Measurements from ENCODE around the gene SLC25A22. TPM values are rescaled to one million over a fixed set of nuclear protein-coding genes. Genes with fewer than 3 reads are reported as not detected.

SLC25A22 gene
- total RNA-seq, 1 experiment from 2014 or later, result 32.7 TPM

DNA sequence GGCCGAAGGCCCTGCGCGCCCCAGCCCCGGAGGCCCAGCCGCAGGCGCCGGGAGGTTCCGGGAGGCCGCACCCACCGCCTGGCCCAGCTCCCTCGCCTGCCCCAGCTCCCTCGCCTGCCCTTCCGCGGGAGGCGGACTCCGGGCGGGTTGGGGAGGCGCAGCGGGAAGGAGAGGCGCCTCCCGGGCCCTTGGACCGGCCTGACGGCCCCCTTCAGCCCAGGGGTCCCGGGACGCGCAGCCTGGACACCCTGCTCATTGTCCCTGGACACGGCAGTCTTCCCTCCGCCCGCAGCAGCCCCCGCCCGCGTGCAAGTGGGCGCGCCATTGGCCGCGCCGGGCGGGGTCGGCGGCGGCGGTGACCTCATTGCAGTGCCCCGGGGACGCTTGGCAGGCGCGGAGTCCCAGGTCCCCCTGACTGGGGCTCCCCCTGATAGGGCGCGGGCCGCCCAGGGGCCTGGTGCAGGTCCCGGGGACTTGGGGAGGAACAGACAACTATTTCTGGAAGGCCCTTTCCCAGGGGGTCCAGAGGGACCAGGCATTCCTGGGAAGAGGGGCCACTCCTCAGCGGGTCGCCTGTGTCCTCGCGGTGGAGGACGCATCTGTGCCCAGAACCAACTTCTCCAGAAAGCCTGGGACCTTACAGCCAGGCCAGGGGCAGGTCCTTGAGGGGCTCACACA is 35.2 kb upstream of the SLC25A22 start:
- CTCF ChIA-PET, result interaction anchor here (1.3 kb wide), 1 partner anchor 14 kb away, joined by 18 read pairs; the partner anchor contains the start of gene PNPLA2
- H3K4me3 ChIP-seq (ENCODE audit: low read length), result peak overlapping the region; percentile 73
- H3K9me3 ChIP-seq (ENCODE audit: low read length), result no peaks in the 10 kb centered on the region
- no peak overlapping the region for H2AFZ ChIP-seq (ENCODE audit: low read length)
- ATAC-seq (peak; percentile 4), DNase-seq (no peak)
- peaks cover 56% of the 10 kb centered on the region for H3K79me2 ChIP-seq (ENCODE audit: low read length)
- H4K20me1 ChIP-seq (ENCODE audit: low read length), result peaks cover 5% of the 10 kb centered on the region
- no TSS peak for BruUV-seq (replicated peaks)
- POLR2A ChIA-PET (ENCODE audit: unreplicated experiment), result interaction anchor here (0.6 to 2.1 kb wide), 5 partner anchors 10 to 45 kb away, joined by 3 to 16 read pairs (median 9); partner anchors contain the start of genes PNPLA2 and TSPAN4
- TF ChIP-seq EZH2phosphoT487 (IDR thresholded peaks at IDR 0.05; ENCODE audit: borderline replicate concordance, low read length), result no peak
- TF ChIP-seq EZH2 (IDR thresholded peaks at IDR 0.05; ENCODE audit: low read length, unreplicated experiment), result no peak
- TF ChIP-seq CTCF (conservative IDR thresholded peaks at IDR 0.05; ENCODE audit: low read depth, low read length), result no peak
- no peaks in the 10 kb centered on the region for H3F3A ChIP-seq (ENCODE audit: low read length, unreplicated experiment)
- peak overlapping the region; percentile 94 for H3K9ac ChIP-seq (ENCODE audit: low read length)
- intact Hi-C loops (cut with micrococcal nuclease), result no loop called here
- peaks cover 22% of the 10 kb centered on the region for H3K36me3 ChIP-seq (ENCODE audit: low read depth, low read length)
- H3K4me1 ChIP-seq (ENCODE audit: insufficient read depth, low read length), result peaks cover 24% of the 10 kb centered on the region
- peak overlapping the region; percentile 91 for H3K27ac ChIP-seq (ENCODE audit: low read length)
- H3K27me3 ChIP-seq (ENCODE audit: low read length), result no peaks in the 10 kb centered on the region
- H3K9me2 ChIP-seq (replicated peaks; ENCODE audit: low read length), result no peaks in the 10 kb centered on the region
- peak overlapping the region; percentile 99 for H3K4me2 ChIP-seq (ENCODE audit: low read length)

DNA sequence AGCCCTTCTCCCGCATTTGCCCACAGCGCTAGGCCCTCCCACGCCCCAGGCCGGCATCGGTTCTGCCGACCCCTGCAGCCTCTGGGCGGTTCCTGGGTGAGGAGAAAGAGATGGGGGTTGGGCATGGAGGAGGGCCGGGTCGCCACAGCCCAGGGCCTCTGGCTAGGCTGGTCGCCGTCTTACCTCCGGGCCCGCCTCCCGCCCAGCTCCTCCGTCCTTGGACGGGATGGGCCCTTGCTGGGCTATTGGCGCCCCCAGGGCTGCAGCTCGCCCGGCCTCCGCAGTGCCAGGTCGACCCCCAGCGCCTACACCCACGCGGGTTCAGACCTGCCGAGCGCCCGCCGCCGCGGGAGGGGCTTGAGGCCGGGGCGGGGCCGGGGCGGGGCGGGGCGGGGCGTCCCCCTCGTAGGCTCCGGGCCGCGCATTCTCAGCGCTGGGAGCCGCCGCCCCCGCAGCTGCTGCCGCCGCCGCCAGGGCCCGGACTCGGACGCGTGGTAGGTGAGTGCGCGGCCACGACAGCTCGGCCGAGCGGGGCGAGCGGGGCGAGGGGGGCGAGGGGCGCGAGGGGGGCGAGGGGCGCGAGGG is 34.5 kb upstream of the SLC25A22 start, which contains the start of gene CD151:
CD151 (plus strand) TSS at position 424 of the 585 bp plus-strand sequence. CDS start 3,118 bp downstream, outside the sequence.
- DNase-seq, result peak; percentile 60
- H3K9me3 ChIP-seq (ENCODE audit: low read length), result no peaks in the 10 kb centered on the region
- peak within 1 kb of the TSS; percentile 99 for H3K4me2 ChIP-seq (ENCODE audit: low read length)
- peaks cover 28% of the 10 kb centered on the region for H3K4me1 ChIP-seq (ENCODE audit: insufficient read depth, low read length)
- H3K4me3 ChIP-seq (ENCODE audit: low read length), result peak within 1 kb of the TSS; percentile 83
- peak within 1 kb of the TSS; percentile 94 for H3K9ac ChIP-seq (ENCODE audit: low read length)
- no peak within 1 kb of the TSS for H2AFZ ChIP-seq (ENCODE audit: low read length)
- H3K79me2 ChIP-seq (ENCODE audit: low read length), result peaks cover 51% of the 10 kb centered on the region
- H3K27ac ChIP-seq (ENCODE audit: low read length), result peak within 1 kb of the TSS; percentile 91
- ChIA-PET CTCF (interaction anchor here (1.3 kb wide), 1 partner anchor 13 kb away, joined by 18 read pairs; the partner anchor contains the start of gene PNPLA2), POLR2A (ENCODE audit: unreplicated experiment) (interaction anchor here (0.6 to 2.0 kb wide), 3 partner anchors 13 to 44 kb away, joined by 3 to 16 read pairs (median 9); partner anchors contain the start of gene PNPLA2)
- intact Hi-C loops (cut with micrococcal nuclease), result no loop called here
- no peaks in the 10 kb centered on the region for H3K27me3 ChIP-seq (ENCODE audit: low read length)
- H3K36me3 ChIP-seq (ENCODE audit: low read depth, low read length), result peaks cover 16% of the 10 kb centered on the region; the same call in 1 of the 2 replicates
- peak; percentile 14 for ATAC-seq
- H4K20me1 ChIP-seq (ENCODE audit: low read length), result peaks cover 5% of the 10 kb centered on the region
- BruUV-seq (replicated peaks), result no TSS peak
- no peaks in the 10 kb centered on the region for H3F3A ChIP-seq (ENCODE audit: low read length, unreplicated experiment)
- H3K9me2 ChIP-seq (replicated peaks; ENCODE audit: low read length), result no peaks in the 10 kb centered on the region
- TF ChIP-seq EZH2phosphoT487 (IDR thresholded peaks at IDR 0.05; ENCODE audit: borderline replicate concordance, low read length) (no peak), CTCF (conservative IDR thresholded peaks at IDR 0.05; ENCODE audit: low read depth, low read length) (no peak), EZH2 (IDR thresholded peaks at IDR 0.05; ENCODE audit: low read length, unreplicated experiment) (no peak)

Data from PC-3 (cell line).